SK-MEL-5 (cell line): ENCODE measurements around the gene TRIM9. TPM values are rescaled to one million over a fixed set of nuclear protein-coding genes. Genes with fewer than 3 reads are reported as not detected.
"Not testable (repeated sequence)": the region's sequence is repeated elsewhere in the genome, so short reads cannot be mapped to it uniquely, and the experiment has no call there.

Experiments used
- DNase-seq: peaks from one replicate; pipeline ENCODE4 v3.0.0-alpha.2; 2016; ENCODE audit warnings: low read depth, low spot score
- in situ Hi-C: cut with HindIII; loops from 2 replicates; pipeline ENCODE4 v1.10.0; 2016; ENCODE audit warnings: low sequenced_read_pairs, high pct_unique_total_duplicates, low pct_unique_long_range_greater_than_20kb
- total RNA-seq: library from RNA; depleted of rRNA; stranded (reverse); fragments of >200 nt; shearing (Covaris generic); gene quantifications from 2 replicates; pipeline ENCODE4 v1.2.3, GENCODE V29; 2014

TRIM9 gene
- total RNA-seq, 1 experiment from 2014 or later, result 8.7 TPM

DNA sequence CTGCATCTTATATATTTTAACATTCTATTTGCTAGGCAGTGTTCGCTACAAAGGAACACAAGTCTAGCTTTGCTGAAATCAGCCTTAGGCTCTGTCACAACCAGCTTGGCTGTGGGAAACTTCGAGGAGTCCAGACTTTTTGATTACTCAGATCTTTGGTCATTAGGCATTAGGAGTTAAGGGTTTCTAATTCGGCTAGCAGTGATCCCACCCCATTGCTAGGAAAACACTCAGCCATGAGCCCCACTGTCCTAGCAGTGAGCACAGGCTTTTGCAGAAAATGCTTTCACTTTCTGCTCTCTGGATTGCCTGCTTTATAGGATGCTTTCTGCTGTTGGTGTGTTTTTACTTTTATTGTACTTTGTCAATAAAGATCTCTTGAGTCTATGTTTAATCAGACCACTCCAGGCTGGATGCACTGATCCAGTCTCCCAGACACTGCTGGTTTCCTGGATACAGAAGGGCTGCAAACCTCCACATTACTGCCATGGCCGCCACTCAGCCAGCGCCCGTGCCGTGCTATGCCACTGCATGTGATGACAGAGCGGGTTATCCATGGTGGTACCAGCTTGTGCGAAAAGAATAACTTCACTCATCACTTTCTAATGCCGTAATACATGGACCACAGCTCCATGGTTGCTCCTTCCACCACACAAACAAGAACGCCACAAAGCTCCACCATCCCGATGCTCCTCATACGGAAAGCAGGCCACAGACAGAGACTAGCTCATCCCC lies 109.6 kb downstream of the TRIM9 start:
- in situ Hi-C loops, result no loop called here
- peak; percentile 14 for DNase-seq

GRCh38 chr14:50984036-50984710 lies 110.7 kb downstream of the TRIM9 start:
- DNase-seq, result no peak
- in situ Hi-C loops, result no loop called here

GRCh38 chr14:50979941-50980850 lies 114.7 kb downstream of the TRIM9 start:
- in situ Hi-C loops, result no loop called here
- DNase-seq, result no peak

GRCh38 chr14:50978888-50979287 lies 116.0 kb downstream of the TRIM9 start:
- DNase-seq, result no peak
- in situ Hi-C loops, result no loop called here

DNA sequence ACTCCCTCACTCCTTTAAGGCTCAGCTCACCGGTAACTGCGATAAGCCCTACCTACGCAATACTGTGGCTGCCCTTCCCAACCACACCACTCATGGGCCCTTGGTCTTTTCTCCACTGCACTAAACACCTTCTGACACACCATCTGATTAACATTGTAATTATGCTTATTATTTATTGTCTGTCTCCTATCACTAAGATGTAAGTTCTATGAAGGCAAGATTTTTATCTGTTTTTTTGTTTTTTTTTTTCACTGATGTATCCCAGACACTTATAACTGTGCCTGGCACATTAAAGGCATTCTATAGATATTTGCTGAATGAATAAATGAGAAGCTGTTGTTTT lies 116.4 kb downstream of the TRIM9 start:
- in situ Hi-C loops, result no loop called here
- DNase-seq, result no peak

GRCh38 chr14:50977863-50978528 lies 116.9 kb downstream of the TRIM9 start:
- DNase-seq, result no peak
- in situ Hi-C loops, result no loop called here

GRCh38 chr14:50974118-50974517 lies 120.8 kb downstream of the TRIM9 start:
- DNase-seq, result no peak
- in situ Hi-C loops, result no loop called here

DNA sequence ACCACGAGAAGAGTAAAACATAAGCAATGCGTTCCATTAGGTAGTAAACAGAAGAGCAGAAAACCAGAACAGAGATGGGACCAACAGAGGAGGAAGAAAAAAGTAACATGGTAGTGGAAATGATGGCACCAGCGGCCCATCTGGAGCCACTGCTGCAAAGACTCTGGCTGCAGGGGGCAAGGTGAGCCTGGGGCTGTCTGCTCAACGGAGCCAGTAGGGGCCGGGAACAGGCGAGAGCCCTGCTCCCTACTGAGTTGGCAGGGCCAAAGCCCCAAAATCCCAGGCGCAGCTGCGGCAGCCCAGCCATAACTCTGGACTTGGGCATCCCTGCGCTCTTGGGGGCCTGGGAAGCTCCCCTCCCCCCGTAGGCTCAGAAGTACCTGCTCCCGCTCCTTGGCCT lies 122.2 kb downstream of the TRIM9 start:
- in situ Hi-C loops, result no loop called here
- DNase-seq, result no peak

DNA sequence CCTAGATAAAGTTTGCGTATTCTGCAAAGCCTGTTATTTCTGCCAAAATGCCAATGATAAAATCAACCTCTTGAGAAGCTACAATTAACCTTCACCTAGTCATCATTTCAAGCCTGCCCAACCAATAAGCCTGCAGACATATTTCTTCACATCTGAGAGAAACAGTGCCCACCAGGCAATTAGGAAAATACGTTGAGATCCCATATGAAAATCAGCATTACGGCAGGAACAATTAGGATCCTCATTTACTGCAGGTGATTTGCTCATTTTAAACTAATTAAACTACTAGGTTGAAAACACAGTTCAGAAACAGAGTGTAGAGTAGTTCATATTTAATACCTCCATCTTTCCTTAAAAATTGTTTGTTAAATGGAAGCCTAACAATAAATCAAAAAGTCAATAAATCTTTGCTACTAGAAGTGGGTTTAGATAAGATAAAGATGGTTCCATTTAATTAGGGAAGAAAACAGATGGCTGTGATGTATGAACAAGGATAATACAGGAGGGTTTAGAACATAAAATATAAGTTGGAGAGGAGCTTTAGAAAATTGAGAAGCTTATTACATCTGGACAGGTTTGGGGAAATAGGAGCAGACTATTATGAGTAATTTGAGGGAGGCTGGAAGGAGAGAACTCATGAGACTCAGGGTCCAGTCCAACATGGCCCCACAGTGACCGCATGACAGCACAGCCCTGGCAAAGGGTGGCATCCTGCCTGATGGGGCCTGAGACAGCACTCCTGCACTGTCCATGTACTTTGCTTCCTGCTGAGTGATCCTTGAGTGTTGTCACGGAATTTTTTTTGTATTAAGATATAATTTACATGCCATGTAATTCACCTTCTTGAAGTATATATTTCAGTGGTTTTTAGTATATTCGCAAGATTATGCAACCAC lies 123.8 kb downstream of the TRIM9 start:
- in situ Hi-C loops, result no loop called here
- DNase-seq, result no peak

DNA sequence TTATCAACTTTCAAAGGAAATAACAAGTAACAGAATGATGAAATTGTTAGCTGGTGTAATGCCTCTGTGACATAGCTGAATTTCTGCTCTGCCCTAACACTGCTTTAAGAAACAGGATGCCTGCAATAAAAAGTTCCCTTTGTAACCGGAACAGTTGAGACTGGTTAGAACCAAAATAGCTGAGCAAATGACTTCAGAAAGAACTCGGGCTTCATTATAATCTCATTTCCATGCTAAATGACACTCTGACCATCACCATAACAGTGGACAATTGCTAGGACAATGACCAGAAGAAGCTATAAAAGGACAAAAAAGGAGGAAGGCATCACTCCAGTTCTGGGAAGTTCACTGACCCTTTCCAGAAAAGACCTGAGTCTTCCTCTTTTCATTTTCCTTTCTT lies 127.1 kb downstream of the TRIM9 start:
- in situ Hi-C loops, result no loop called here
- no peak for DNase-seq

GRCh38 chr14:50967103-50967502 lies 127.8 kb downstream of the TRIM9 start:
- no peak for DNase-seq
- in situ Hi-C loops, result no loop called here

- in situ Hi-C loops, result no loop called here
- DNase-seq, result no peak
These were observed 130.1 kb downstream of the TRIM9 start for GRCh38 chr14:50964683-50965390.

GRCh38 chr14:50963919-50964318 lies 131.0 kb downstream of the TRIM9 start:
- in situ Hi-C loops, result no loop called here
- no peak for DNase-seq

GRCh38 chr14:50961605-50962221 lies 133.2 kb downstream of the TRIM9 start:
- DNase-seq, result peak; percentile 74
- in situ Hi-C loops, result no loop called here

GRCh38 chr14:50957296-50957695 lies 137.6 kb downstream of the TRIM9 start:
- DNase-seq, result no peak
- in situ Hi-C loops, result no loop called here

DNA sequence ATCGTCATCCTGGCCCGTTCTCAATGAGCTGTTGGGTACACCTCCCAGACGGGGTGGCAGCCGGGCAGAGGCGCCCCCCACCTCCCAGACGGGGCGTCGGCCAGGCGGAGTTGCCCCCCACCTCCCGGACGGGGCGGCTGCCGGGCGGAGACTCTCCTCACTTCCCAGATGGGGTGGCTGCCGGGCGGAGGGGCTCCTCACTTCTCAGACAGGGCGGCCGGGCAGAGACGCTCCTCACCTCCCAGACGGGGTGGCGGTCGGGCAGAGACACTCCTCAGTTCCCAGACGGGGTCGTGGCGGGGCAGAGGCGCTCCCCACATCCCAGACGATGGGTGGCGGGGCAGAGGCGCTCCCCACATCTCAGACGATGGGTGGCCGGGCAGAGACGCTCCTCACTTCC lies 138.5 kb downstream of the TRIM9 start:
- DNase-seq, in situ Hi-C loops: not testable (repeated sequence)
